Activated T-cell treated with anti-CD3 and anti-CD28 coated beads, Interleukin-2, amount 50 U/mL, for 1 hour (primary cell): ENCODE results near the gene ZNF451.

Experiments
- DNase-seq: peaks from one replicate; pipeline ENCODE4 v3.0.0-alpha.2; 2020

The ZNF451 gene

DNA sequence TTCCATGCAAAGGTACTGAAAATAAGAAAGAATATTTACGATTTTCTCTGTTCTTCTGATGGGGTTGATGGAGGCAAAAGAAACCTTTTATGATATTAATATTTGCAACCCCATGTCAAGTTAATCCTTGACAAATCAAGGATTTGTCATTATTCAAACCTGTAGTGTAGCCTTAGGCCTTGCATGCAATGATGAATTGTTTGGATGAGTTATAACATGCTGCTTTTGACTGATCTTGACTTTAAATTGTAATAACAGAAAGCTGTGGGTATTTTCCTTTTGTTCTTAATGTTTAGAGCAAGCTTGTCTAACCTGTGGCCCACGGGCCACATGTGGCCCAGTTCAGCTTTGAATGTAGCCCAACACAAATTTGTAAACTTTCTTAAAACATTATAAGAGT, 69.1 kb downstream of the ZNF451 start:
- DNase-seq = no peak

DNA sequence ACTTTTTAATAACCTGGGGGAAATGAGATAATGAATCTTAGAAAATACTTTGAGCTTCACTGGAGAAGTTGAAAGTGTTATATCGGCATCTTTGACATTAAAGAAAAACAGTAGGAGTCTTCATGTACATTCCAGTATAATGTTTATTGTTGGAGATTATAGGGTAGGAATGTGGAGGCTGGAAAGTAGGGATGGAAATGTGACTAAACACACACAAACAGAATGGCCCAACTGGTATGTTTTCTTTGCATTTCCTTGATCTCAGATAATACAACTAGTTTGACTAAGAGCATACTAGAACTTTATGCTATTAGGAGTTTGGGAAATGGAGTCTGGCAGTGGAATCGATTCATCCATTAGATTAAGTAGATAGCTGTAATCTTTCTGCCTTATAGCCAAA, 72.0 kb downstream of the ZNF451 start:
- no peak for DNase-seq

DNA sequence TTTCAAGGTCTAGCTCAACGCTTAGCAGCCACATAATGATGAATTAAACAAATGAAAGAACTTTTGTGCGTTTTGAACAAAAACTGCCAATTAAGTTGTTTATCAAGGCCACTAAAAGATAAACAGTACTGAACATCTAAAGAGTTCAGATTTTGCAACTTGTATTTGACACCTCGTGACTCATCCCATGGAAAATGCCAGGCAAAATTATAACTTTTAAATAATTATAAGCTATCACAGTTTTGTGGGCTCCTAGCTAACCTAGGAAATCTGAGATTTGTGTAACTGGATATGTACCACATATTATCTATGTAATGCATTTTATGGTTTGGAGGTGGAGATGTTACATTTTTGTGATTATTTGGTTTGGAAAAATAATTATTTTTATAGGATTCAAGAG, 72.5 kb downstream of the ZNF451 start:
- no peak for DNase-seq

DNA sequence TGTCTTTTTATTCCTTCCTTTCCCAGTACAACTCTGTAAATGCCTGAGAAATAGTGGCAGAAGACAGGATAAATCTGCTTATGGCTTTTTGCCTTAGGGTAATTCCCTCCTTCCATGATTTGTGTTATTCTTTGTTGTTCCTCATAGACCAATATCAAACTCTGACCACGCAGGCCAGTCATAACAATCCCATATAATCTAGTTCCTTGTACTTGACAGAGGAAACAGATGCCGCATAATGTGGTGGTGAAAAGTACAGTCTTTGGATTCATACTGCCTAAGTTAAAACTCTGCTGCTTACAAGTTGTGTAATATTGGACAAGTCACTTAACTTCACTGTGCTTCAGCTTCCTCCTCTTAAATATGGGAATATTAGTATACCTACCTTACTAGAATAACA, 74.0 kb downstream of the ZNF451 start:
- no peak for DNase-seq

DNA sequence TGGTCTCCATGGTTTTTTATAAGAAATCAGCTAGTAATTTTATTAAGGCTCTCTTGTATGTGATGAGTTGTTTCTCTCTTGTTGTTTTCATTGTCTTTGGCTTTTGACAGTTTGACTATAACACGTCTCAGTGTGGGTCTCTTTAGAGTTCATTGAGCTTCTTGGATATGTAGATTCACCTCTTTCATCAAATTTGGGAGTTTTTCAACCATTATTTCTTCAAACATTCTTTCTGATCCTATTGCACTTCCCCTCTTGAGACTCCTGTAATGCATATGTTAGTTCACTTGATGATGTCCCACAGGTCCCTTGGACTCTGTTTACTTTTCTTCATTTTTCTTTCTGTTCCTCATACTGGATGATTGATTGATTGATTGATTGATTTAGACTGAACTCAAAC, 75.1 kb downstream of the ZNF451 start:
- DNase-seq = no peak

DNA sequence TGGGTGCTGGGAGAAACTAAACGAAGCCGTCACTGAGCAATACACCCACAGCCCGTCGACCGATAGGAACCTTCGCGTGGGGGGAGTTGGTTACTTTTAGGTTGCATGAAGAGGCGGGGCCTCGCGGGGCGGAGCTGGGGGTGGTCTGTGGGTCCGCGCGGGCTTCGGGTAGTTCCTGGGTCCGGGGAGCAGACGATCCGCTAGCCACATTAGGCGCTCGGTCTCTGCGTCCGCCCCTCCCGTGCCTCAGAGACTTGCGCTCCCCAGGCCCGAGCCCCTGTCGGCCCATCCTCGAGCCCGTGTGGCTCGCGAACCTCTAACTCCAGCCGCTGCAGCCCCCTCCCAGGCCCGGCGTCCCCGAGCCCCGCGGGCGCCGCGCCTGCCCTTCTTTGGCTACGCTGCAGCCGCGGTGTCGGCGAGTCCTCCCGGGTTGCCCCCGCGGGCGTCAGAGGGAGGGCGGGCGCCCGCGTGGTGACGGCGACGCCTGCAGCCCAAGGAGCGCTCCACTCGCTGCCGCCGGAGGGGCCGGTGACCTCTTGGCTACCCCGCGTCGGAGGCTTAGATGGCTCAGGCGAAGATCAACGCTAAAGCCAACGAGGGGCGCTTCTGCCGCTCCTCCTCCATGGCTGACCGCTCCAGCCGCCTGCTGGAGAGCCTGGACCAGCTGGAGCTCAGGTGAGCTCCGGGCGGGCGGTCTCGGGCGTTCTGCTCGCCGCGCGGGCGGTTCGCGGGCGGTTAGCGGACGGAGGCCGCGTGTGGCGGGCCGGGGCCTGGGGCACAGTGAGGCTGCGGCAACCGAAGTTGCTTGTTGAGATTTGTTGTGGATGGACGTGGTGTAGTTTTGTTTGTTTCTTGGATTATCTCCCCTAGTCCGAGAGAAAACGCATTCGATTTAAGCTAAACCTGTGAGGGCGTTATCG, 82.4 kb downstream of the ZNF451 start, which contains the start of gene BAG2:
BAG2 (plus strand) TSS at position 191 of the 920 bp plus-strand sequence; CDS start at position 563, 372 bp downstream.
- peak; percentile 87 for DNase-seq

DNA sequence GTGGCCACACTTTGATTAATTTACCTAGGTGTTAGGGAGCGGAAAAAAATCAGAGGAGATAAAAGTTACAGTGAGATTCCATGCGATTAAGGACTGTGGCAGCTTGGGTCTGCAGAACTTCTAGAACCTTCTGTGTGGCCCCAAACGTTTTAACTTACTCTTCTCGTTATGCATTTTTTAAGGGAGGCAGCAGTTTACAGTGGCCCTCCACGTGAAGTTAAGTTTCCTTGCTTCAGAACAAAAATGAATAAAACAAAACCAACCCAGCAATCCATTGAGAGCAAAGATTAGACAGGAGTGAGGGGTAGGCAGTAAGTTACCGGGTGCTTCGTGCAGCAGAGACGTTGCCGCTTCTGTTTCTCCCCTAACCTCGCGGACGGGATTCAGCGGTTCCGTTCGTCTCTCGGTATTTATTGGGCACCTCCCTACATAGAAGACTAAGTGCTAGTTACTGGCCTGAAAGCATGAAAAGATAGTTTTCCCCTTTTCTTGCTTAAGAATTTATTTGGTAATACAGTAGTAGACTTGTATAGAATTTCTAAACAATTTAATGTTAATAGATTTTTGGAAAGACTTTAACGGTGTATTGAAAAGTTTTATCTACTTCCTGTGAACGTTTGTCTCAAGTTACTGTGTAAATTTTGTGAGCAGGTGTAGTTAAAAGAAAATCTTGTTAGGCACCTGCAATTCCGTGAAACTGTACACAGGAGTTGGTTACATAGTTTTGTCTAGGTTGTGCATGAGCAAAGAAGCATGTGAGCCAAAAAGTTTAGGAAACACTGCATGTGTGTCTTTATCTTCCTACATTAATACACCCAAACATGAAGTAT, 83.3 kb downstream of the ZNF451 start:
- peak; percentile 29 for DNase-seq

DNA sequence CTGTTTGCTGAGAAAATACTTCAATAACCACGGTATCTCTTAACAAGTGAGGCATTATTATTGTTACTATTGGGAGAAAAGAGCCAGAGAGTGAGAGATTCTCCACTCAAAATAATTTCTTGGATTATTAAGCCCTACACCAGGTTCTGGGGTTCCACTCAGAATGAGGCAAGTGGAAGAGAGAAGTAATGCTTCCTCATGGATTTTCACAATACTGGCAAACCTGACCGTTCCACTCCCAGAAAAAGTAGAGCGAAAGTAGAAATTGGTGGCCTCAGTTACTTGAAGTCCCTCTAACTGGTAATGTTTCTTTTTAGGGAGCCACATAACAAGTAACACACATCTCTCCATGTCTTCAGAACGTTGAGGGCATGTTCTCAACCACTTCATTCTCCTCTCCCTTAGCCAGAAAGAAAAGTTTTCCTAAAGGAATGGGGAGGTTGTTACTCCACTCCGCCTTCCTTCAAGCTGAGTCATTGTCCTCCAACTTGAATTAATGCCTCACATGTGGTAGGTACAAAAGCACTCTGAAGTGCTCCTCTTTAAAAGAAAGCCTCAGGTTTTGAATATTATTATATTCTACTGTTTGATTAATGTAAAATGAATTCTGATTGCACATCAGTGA, 84.0 kb downstream of the ZNF451 start:
- DNase-seq = no peak

DNA sequence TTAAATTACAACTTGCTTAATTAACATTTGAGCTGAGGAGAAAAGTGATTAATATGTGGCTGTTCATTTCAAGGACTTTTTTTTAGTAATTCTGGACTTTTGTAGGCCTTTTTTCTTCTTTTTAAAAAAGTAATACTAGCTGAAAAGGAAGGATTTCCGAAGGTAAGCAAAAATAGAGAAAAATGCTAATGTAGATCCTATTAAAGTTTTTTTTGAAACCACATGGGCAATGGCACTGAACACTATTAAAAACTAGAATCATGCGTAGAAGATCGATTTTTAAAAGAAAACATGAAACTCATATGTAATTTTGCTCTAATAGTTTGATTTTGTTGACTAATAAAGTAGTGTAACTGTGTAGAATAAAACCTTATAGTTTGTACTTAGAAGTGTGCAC, 84.5 kb downstream of the ZNF451 start:
- no peak for DNase-seq

DNA sequence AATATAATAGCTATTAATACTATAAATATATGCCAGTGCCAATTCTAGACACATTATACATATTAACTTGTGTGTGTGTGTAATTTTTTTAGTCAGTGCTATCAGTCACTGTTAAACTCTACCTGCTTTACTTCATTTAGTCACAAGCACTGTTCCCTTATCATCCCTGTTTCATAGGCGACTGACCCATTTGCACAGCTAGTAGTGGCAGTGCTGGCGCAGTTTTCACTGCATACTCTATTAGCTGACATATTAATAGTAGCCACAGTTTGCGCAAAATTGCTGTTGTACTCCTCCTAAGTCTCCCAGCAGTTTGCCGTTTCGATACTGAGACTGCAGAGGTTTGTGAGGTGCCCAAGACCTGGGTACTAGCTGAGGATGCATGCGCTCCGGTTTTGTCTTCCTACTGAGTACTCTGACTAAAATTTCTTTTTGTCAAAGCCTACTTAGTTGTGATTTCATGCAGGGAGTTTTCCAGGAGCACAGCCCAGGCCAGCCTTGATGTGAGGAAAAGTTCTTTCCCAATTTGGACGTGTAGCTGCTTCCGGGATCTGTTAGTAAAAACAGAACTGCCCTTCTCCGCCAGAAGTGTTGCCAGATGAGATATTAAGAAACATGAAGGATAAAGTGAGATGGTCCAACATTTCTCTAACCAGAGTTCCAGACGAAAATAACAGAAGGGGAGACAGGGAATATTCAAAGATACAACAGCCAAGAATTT, 87.7 kb downstream of the ZNF451 start:
- DNase-seq = no peak

DNA sequence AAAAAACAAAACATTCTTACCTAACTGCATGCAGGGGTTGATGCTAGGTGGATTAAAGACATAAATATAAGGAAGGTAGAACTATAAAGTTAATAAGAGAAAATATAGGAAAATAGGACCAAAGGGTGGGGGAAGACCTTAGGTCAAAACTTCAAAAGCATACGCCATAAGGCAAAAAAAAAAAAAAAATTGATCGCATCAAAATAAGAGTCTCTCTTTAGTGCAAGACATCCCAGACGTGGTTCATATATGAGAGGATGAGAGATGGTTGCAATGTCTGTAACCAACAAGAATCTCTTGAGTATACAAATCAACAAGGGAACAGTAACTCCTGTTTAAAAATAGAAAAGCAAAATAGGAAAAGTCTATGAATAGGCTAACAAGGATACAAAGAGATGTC, 90.6 kb downstream of the ZNF451 start:
- no peak for DNase-seq

DNA sequence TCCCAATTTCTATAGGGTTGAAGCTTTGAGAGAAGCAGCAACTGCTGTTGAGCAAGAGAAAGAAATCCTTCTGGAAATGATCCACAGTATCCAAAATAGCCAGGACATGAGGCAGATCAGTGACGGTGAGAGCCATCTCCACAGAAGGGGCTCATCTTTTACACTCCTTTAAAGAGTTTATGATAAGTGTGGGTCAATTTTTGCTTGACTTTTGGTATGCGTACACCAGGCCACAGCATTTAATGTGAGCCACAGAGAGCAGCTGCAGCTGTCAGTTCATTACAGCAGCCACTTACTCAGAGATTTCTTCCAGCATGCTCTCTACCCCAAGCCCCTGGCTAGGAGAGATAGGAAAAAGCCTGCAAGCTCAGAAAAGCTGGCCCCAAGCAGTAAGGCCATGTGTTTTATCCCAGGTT, 92.0 kb downstream of the ZNF451 start:
- DNase-seq = no peak

DNA sequence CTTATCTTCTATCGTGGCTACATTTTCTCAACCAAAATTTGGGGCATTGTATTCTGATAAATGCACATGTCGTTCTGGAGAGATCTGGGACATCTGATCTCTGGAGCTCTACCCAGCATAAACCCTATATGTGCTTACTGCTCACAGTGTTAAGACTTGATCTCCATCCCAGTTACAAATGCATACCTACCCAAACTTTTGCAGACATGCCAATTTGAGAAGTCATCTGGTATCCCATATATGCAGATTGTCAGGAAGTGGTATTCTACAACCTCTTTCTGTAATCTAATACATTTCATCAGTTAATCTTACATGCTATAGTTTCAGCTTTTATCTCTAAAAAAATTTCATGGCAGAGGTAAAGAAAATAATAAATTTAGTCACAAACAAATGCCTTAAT, 93.3 kb downstream of the ZNF451 start:
- DNase-seq = no peak

DNA sequence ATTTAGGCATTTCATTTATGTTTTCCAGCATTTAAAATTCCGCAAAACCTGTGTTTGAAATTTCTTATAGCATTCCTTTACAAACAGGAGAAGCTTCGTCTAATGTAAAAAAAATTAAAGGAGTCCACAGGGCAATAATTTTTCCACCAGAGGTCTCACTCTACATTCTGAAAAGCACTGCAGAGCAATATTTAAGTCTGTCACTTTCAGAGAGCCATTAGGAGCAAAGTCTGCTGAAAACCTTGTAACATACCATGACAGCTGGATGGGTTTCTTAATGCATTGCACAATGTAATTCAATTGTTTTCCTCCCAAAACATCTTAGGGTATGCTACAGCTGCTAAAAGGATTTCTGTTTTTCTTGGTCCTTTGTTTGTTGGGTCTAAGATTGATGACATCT, 100.2 kb downstream of the ZNF451 start:
- DNase-seq = no peak

DNA sequence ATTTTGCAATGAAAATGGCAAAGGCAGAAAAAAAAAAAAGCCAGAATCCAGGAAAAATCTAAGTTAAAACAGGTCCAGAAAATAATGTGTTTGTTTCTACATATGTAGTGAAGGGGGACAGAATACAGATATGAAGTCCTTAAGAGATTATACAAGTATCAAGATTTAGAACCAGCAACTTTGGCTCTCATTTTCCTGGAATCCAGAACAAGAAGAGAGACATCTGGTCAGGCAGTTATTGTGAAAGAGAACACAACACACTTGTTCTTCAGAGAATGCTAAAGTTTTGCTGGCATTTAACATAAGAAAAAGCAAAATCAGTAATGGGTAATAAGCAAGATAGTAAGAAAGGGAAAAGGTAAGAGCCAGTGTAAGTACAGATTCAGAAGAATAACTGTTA, 103.2 kb downstream of the ZNF451 start:
- DNase-seq = no peak

DNA sequence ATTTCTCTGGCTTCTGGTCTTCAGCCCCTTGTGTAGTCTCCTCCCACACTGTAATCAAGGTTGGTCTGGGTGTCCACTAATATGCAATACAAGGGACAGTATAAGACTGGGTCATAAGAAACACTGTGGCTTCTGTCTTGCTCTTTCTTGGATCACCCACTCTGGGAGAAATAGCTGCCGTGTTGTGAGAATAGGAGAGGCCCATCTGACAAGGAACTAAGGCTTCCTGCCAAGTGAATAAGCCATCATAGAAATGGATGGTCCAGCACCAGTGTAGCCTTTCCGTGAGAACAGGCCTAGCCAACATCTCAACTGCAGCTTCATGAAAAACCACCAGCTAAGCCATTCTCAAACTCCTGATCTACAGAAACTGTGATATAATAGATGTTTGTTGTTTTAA, 105.5 kb downstream of the ZNF451 start:
- DNase-seq = no peak

DNA sequence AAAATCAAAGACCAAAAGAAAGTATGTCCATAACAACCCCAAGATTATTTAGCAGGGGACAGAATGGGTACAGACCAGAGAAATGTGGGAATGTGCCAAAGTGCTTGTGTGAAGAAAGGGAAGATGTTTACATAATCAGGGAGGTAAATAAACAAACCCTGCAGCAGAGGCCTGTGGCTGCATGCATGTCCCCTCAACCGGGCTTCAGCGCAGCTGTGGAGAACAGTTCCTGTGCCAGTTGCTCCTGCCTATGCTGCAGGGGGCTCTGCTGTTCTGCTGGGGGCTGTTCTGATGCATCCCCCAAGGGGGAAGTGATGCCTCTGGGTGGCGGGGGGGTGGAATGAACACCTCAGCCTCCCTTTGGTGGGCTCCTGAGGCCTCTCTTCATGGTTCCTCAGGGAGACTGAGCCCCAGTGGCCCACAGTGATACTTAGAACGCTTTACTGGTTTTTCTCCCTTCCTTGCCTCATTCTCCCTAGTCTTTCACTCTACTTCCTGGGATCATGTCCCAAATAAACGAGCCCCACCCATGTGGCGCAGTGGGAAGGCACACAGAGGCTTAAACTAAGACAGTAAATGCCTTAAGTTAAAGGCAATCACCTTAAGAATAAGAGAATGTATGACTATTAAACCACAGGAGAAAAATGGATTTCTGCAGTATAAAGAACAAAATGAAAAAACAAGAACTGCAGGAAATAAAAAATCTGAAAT, 109.1 kb downstream of the ZNF451 start:
- no peak for DNase-seq

DNA sequence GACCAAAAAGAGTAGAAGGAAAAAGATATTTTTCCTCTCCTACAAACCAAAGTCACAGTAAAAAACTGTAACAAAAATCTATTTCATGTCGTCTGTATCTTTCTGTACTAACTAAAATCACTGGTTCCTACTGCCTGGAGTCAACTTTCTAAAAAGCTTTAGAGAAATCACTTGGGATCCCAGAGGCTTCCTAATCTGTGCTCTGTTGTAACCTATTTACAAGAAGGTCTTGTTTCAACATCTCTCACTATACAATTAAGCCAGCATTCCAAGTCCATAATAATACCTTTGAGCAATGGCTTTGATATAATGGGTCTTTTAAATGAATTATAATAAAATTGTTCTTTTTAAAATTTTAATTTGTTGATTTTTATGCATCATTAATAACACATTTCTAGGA, 111.7 kb downstream of the ZNF451 start:
- DNase-seq = no peak

DNA sequence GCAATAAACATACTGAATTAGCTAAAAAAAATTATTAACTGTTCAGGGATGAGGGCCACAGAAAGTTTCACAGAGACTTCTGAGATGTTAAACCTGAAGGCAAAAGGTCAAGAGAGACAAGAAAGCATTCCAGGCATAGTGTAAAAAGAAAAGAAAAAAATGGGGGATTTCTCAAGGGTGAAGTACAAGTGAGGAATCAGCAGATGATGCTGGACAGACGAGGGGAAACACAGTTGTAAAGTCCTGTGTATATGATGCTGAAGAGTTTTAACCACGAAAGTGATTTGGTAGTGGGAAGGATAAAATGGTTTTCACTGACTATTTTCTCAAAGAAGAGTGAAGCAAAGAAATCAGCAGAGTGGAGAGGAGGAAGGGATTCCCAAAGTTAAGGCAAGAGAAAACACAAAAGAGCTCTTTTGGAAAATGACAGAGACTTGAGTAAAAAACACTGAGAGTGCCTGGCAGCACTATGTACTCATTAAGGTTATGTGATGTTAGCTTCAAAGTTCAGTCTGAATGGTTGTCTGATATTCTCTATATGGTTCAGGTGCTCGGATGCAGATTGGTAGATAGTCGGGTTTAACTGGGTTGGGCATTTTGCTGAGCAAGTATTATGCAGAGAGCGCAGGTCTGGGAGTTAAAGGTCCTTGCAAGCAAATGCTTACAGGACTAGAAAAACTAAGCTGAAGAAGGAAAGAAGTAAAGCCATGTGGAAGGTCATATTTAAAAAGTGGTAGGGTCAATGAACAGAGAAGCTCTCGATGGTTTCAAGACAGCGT, 115.8 kb downstream of the ZNF451 start:
- no peak for DNase-seq

DNA sequence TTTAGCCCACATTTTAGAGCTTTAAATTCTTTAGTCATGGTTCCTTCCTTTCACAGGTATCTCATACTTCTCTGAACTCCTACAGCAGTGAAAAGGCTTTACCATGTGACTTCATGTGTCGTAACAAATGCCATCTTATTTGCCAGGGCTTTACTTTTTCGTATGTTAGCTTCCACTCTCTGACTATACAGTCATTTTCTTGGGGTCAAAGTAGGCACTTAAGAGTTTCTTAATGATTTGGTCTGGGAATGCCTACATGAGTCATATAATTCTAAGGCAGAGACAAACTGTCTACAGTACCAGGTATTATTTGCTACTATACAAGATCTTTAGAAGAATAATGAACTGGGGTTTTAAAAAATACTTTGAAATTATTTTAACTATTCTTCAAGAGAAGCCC, 117.2 kb downstream of the ZNF451 start:
- no peak for DNase-seq

DNA sequence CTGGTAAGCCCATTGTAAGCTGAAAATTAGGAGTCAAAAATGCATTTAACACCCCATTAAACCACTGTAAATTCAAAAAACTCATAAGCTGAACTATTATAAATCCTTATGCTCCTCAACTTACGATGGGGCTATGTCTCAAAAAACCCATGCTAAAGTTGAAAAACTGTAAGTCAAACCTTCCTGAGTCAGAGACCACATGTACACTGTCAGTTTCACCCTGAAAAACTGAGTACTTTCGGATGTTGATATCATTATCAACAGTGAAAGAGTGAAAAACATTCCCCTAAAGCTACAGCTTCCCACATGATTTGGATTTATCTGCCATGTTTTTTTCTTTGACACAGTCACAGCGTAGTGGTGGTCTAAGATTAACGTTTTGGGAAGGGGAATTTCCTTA, 117.9 kb downstream of the ZNF451 start:
- no peak for DNase-seq
